Mesenchymal stem cell (in vitro differentiated cells and primary cell): ENCODE data around the gene BMAL1.
A peak's percentile ranks its signal among the peaks of the same experiment; 100 is the strongest.

ENCODE experiments used
- DNase-seq: peaks from one replicate; pipeline ENCODE4 v3.0.0-alpha.2; 2013
- H2AFZ ChIP-seq: one replicate; pipeline ENCODE4 v1.6.1; 2013; ENCODE audit warnings: low read depth, mild to moderate bottlenecking, control low read depth, inconsistent platforms, low read length, moderate library complexity
- H2AK5ac ChIP-seq: 2 replicates; pipeline ENCODE4 v1.6.1; 2013; ENCODE audit warnings: low read length, moderate library complexity, mild to moderate bottlenecking, inconsistent platforms; ENCODE audit not compliant: severe bottlenecking
- H2BK120ac ChIP-seq: one replicate; pipeline ENCODE4 v1.6.1; 2013; ENCODE audit warnings: low read depth, mild to moderate bottlenecking, inconsistent platforms, low read length, moderate library complexity
- H2BK12ac ChIP-seq, 2 experiments: one replicate each; pipeline ENCODE4 v1.6.1; 2013; ENCODE audit warnings: inconsistent platforms in 2 of 2, low read length in 2 of 2, mild to moderate bottlenecking in 2 of 2, moderate library complexity in 2 of 2, control low read depth in 1 of 2
- H2BK15ac ChIP-seq: one replicate; pipeline ENCODE4 v1.6.1; 2013; ENCODE audit warnings: mild to moderate bottlenecking, low read depth, inconsistent platforms; ENCODE audit not compliant: poor library complexity, severe bottlenecking
- H2BK5ac ChIP-seq: 2 replicates; pipeline ENCODE4 v1.6.1; 2013; ENCODE audit warnings: low read depth, mild to moderate bottlenecking, low read length, control low read depth, inconsistent platforms; ENCODE audit not compliant: poor library complexity, severe bottlenecking
- H3K14ac ChIP-seq, 2 experiments: one replicate each; pipeline ENCODE4 v1.6.1; 2013; ENCODE audit warnings: inconsistent platforms in 2 of 2, low read length in 2 of 2, control low read depth in 1 of 2, mild to moderate bottlenecking in 1 of 2, moderate library complexity in 1 of 2
- H3K18ac ChIP-seq, 2 experiments: one replicate each; pipeline ENCODE4 v1.6.1; 2013; ENCODE audit warnings: inconsistent platforms in 2 of 2, low read length in 2 of 2, control low read depth in 1 of 2, low read depth in 1 of 2, mild to moderate bottlenecking in 1 of 2
- H3K23ac ChIP-seq, 2 experiments: one replicate each; pipeline ENCODE4 v1.6.1; 2013; ENCODE audit warnings: inconsistent platforms in 2 of 2, low read length in 2 of 2, mild to moderate bottlenecking in 2 of 2, moderate library complexity in 2 of 2, control low read depth in 1 of 2
- H3K27ac ChIP-seq: 2 replicates; pipeline ENCODE4 v1.5.1; 2013; ENCODE audit warnings: mild to moderate bottlenecking, moderate library complexity, low read length, control low read depth, inconsistent platforms; ENCODE audit not compliant: poor library complexity, severe bottlenecking
- H3K27me3 ChIP-seq, 2 experiments: 2 replicates each; pipeline versions ENCODE4 v1.6.1 to v1.7.0; 2013; ENCODE audit warnings: low read length in 2 of 2, mild to moderate bottlenecking in 2 of 2, moderate library complexity in 2 of 2, control low read depth in 1 of 2, inconsistent platforms in 1 of 2; ENCODE audit not compliant: control insufficient read depth in 1 of 2, insufficient read depth in 1 of 2
- H3K36me3 ChIP-seq, 2 experiments: 2 replicates each; pipeline versions ENCODE4 v1.6.1 to v1.7.0; 2013; ENCODE audit warnings: low read length in 2 of 2, control low read depth in 1 of 2, inconsistent platforms in 1 of 2, low read depth in 1 of 2, mild to moderate bottlenecking in 1 of 2; ENCODE audit not compliant: insufficient read depth in 2 of 2, control insufficient read depth in 1 of 2
- H3K4ac ChIP-seq, 2 experiments: one replicate each; pipeline ENCODE4 v1.6.1; 2013; ENCODE audit warnings: inconsistent platforms in 2 of 2, low read length in 2 of 2, mild to moderate bottlenecking in 2 of 2, moderate library complexity in 2 of 2, control low read depth in 1 of 2, low read depth in 1 of 2
- H3K4me1 ChIP-seq: 2 replicates; pipeline ENCODE4 v1.6.1; 2013; ENCODE audit warnings: low read depth, low read length, control low read depth; ENCODE audit not compliant: control insufficient read depth, insufficient read depth
- H3K4me2 ChIP-seq: 2 replicates; pipeline ENCODE4 v1.6.1; 2013; ENCODE audit warnings: low read length, mild to moderate bottlenecking, inconsistent platforms; ENCODE audit not compliant: poor library complexity, severe bottlenecking
- H3K4me3 ChIP-seq, 2 experiments: 2 replicates each; pipeline versions ENCODE4 v1.5.1 to v1.7.0; 2013; ENCODE audit warnings: low read length in 2 of 2, mild to moderate bottlenecking in 2 of 2, control low read depth in 1 of 2, low read depth in 1 of 2; ENCODE audit not compliant: insufficient read depth in 1 of 2
- H3K79me1 ChIP-seq: replicated peaks from 2 replicates; pipeline ENCODE4 v1.6.1; 2013; ENCODE audit warnings: mild to moderate bottlenecking, control low read depth, low read length, inconsistent platforms; ENCODE audit not compliant: poor library complexity, severe bottlenecking
- H3K9ac ChIP-seq: 2 replicates; pipeline ENCODE4 v1.7.0; 2013; ENCODE audit warnings: mild to moderate bottlenecking, low read length, moderate library complexity
- H3K9me3 ChIP-seq: 2 replicates; pipeline ENCODE4 v1.7.0; 2013; ENCODE audit warnings: mild to moderate bottlenecking, low read length; ENCODE audit not compliant: control insufficient read depth
- H4K8ac ChIP-seq: one replicate; pipeline ENCODE4 v1.6.1; 2013; ENCODE audit warnings: inconsistent platforms, mild to moderate bottlenecking, low read length, moderate library complexity
- H4K91ac ChIP-seq: one replicate; pipeline ENCODE4 v1.6.1; 2013; ENCODE audit warnings: mild to moderate bottlenecking, low read length, inconsistent platforms
- WGBS: methylation state at CpG from one replicate; pipeline ENCODE4 v1.1.7; 2013; ENCODE audit warnings: mixed read lengths; 5-methylcytosine and 5-hydroxymethylcytosine counted together

BMAL1 gene

GRCh38 chr11:13249992-13250391 is 27.6 kb upstream of the BMAL1 start:
- Histone ChIP-seq H4K8ac (no peak overlapping the region), H3K9ac (no peak overlapping the region), H4K91ac (no peak overlapping the region), H3K27ac (no peak overlapping the region), H3K14ac (no peak overlapping the region), H2BK12ac (no peak overlapping the region), H3K18ac (no peak overlapping the region), H2AFZ (no peak overlapping the region), H3K4me1 (no peaks in the 10 kb centered on the region), H3K4ac (no peak overlapping the region), H2AK5ac (no peak overlapping the region), H3K27me3 (peaks cover 0 to 4% of the 10 kb centered on the region in 2 experiments), H2BK5ac (no peak overlapping the region), H2BK120ac (no peak overlapping the region), H3K23ac (no peak overlapping the region), H3K4me3 (no peak overlapping the region), H3K9me3 (no peaks in the 10 kb centered on the region), H2BK15ac (no peak overlapping the region), H3K36me3 (no peaks in the 10 kb centered on the region), H3K79me1 (no peaks in the 10 kb centered on the region), H3K4me2 (no peak overlapping the region)
- DNase-seq: peak; percentile 33
- WGBS: 52% methylated on average over 2 of the region's 2 CpGs

GRCh38 chr11:13251966-13252365 is 25.6 kb upstream of the BMAL1 start:
- Histone ChIP-seq H2BK5ac (no peak overlapping the region), H3K79me1 (no peaks in the 10 kb centered on the region), H3K9me3 (no peaks in the 10 kb centered on the region), H2AFZ (no peak overlapping the region), H4K8ac (no peak overlapping the region), H2BK120ac (no peak overlapping the region), H3K9ac (no peak overlapping the region), H2BK15ac (no peak overlapping the region), H3K14ac (no peak overlapping the region), H3K4me2 (no peak overlapping the region), H2AK5ac (no peak overlapping the region), H3K27ac (no peak overlapping the region), H3K4me1 (no peaks in the 10 kb centered on the region), H3K4ac (no peak overlapping the region), H3K36me3 (no peaks in the 10 kb centered on the region), H2BK12ac (no peak overlapping the region), H3K18ac (no peak overlapping the region), H4K91ac (no peak overlapping the region), H3K4me3 (no peak overlapping the region), H3K23ac (no peak overlapping the region), H3K27me3 (no peaks in the 10 kb centered on the region)
- WGBS: 94% methylated on average over 2 of the region's 2 CpGs
- DNase-seq: no peak

- no peak overlapping the region for H3K23ac ChIP-seq
Observed at GRCh38 chr11:13252438-13252837, 25.2 kb upstream of the BMAL1 start.

GRCh38 chr11:13256216-13256615 is 21.4 kb upstream of the BMAL1 start:
- no peak overlapping the region for H3K23ac ChIP-seq
- H2BK5ac ChIP-seq: no peak overlapping the region
- no peak for DNase-seq

More at GRCh38 chr11:13252438-13252837, 25.2 kb upstream of the BMAL1 start:
- H2AFZ ChIP-seq: no peak overlapping the region
- H2AK5ac ChIP-seq: no peak overlapping the region
- no peak overlapping the region for H3K4me3 ChIP-seq
- H3K4me1 ChIP-seq: no peaks in the 10 kb centered on the region
- no peak overlapping the region for H3K27ac ChIP-seq
- no peaks in the 10 kb centered on the region for H3K79me1 ChIP-seq
- H2BK15ac ChIP-seq: no peak overlapping the region
- no peak for DNase-seq
- no peaks in the 10 kb centered on the region for H3K27me3 ChIP-seq
- H3K36me3 ChIP-seq: no peaks in the 10 kb centered on the region
- WGBS: 87% methylated on average over 2 of the region's 4 CpGs
- no peak overlapping the region for H3K18ac ChIP-seq
- H3K9me3 ChIP-seq: no peaks in the 10 kb centered on the region
- H4K91ac ChIP-seq: no peak overlapping the region
- H4K8ac ChIP-seq: no peak overlapping the region
- H3K4me2 ChIP-seq: no peak overlapping the region
- H3K14ac ChIP-seq: no peak overlapping the region
- no peak overlapping the region for H3K9ac ChIP-seq
- no peak overlapping the region for H2BK12ac ChIP-seq
- H2BK120ac ChIP-seq: no peak overlapping the region
- H2BK5ac ChIP-seq: no peak overlapping the region
- H3K4ac ChIP-seq: no peak overlapping the region

More at GRCh38 chr11:13256216-13256615, 21.4 kb upstream of the BMAL1 start:
- 100% methylated on average over 1 of the region's 3 CpGs for WGBS
- no peak overlapping the region for H3K14ac ChIP-seq
- no peak overlapping the region for H3K4me3 ChIP-seq
- peaks cover 8% of the 10 kb centered on the region for H3K4me1 ChIP-seq
- H2AFZ ChIP-seq: no peak overlapping the region
- H3K79me1 ChIP-seq: no peaks in the 10 kb centered on the region
- H3K9ac ChIP-seq: no peak overlapping the region
- H3K18ac ChIP-seq: no peak overlapping the region
- H3K9me3 ChIP-seq: no peaks in the 10 kb centered on the region
- no peak overlapping the region for H2AK5ac ChIP-seq
- H2BK12ac ChIP-seq: no peak overlapping the region
- no peak overlapping the region for H4K91ac ChIP-seq
- H3K4ac ChIP-seq: no peak overlapping the region
- no peak overlapping the region for H4K8ac ChIP-seq
- no peaks in the 10 kb centered on the region for H3K36me3 ChIP-seq
- no peaks in the 10 kb centered on the region for H3K27me3 ChIP-seq
- no peak overlapping the region for H3K4me2 ChIP-seq
- H3K27ac ChIP-seq: no peak overlapping the region
- no peak overlapping the region for H2BK15ac ChIP-seq
- no peak overlapping the region for H2BK120ac ChIP-seq
